HepG2 (cell line): Measurements from ENCODE around the gene RPA1. TPM values are rescaled to one million over a fixed set of nuclear protein-coding genes. Genes with fewer than 3 reads are reported as not detected.

ENCODE experiments used
- CEBPG ChIP-seq: IDR thresholded peaks from 2 replicates; pipeline ENCODE4 v1.6.1; 2016
- HMG20B ChIP-seq: conservative IDR thresholded peaks from 2 replicates; pipeline ENCODE4 v1.6.1; 2016; ENCODE audit warnings: missing genetic modification reagents, missing compliant biosample characterization
- JUNB ChIP-seq: sonication (generic); formaldehyde crosslinking; IDR thresholded peaks from 2 replicates; pipeline ENCODE4 v1.8.0; 2022; ENCODE audit warnings: missing genetic modification reagents, mild to moderate bottlenecking, borderline replicate concordance
- PAF1 ChIP-seq: IDR thresholded peaks from 2 replicates; pipeline ENCODE4 v1.6.1; 2016; ENCODE audit warnings: missing genetic modification reagents, missing compliant biosample characterization
- PBX3 ChIP-seq: sonication (generic); formaldehyde crosslinking; IDR thresholded peaks from 2 replicates; pipeline ENCODE4 v1.8.1; 2023; ENCODE audit warnings: missing genetic modification reagents, inconsistent platforms, borderline replicate concordance
- PRDM15 ChIP-seq: sonication (generic); formaldehyde crosslinking; IDR thresholded peaks from 2 replicates; pipeline ENCODE4 v1.4.0; 2020; ENCODE audit warnings: missing genetic modification reagents
- RARG ChIP-seq: sonication (generic); formaldehyde crosslinking; IDR thresholded peaks from 2 replicates; pipeline ENCODE4 v1.4.0; 2020; ENCODE audit warnings: low read depth, mild to moderate bottlenecking, missing genetic modification reagents
- REPIN1 ChIP-seq: sonication (generic); formaldehyde crosslinking; IDR thresholded peaks from 2 replicates; pipeline ENCODE4 v1.8.0; 2022; ENCODE audit warnings: missing genetic modification reagents, low read depth, mild to moderate bottlenecking, borderline replicate concordance
- ZFP36 ChIP-seq: fragments of 150-350 bp; IDR thresholded peaks from 2 replicates; pipeline ENCODE4 v1.6.1; 2018; ENCODE audit warnings: borderline replicate concordance, low read length, low read depth; ENCODE audit not compliant: partially characterized antibody
- ZNF160 ChIP-seq: sonication (generic); formaldehyde crosslinking; IDR thresholded peaks from 2 replicates; pipeline ENCODE4 v1.8.0; 2022; ENCODE audit warnings: mild to moderate bottlenecking, inconsistent platforms, missing genetic modification reagents
- ZNF224 ChIP-seq: sonication (generic); formaldehyde crosslinking; IDR thresholded peaks from 2 replicates; pipeline ENCODE4 v1.5.0; 2020; ENCODE audit warnings: mild to moderate bottlenecking, missing genetic modification reagents
- ZNF562 ChIP-seq: sonication (generic); formaldehyde crosslinking; IDR thresholded peaks from 2 replicates; pipeline ENCODE4 v1.8.0; 2022; ENCODE audit warnings: missing genetic modification reagents, borderline replicate concordance
- ZNF607 ChIP-seq: sonication (generic); formaldehyde crosslinking; IDR thresholded peaks from 2 replicates; pipeline ENCODE4 v1.5.1; 2020; ENCODE audit warnings: missing genetic modification reagents, mild to moderate bottlenecking, borderline replicate concordance
- ZNF724P ChIP-seq: sonication (generic); formaldehyde crosslinking; IDR thresholded peaks from 2 replicates; pipeline ENCODE4 v1.8.0; 2022; ENCODE audit warnings: missing genetic modification reagents, borderline replicate concordance
- ZNF740 ChIP-seq: sonication (generic); formaldehyde crosslinking; IDR thresholded peaks from 2 replicates; pipeline ENCODE4 v1.4.0; 2020; ENCODE audit warnings: missing genetic modification reagents
- ZSCAN12 ChIP-seq: sonication (generic); formaldehyde crosslinking; IDR thresholded peaks from 2 replicates; pipeline ENCODE4 v1.9.0; 2021; ENCODE audit warnings: mild to moderate bottlenecking, missing genetic modification reagents
- polyA plus RNA-seq, 8 experiments: library from polyadenylated mRNA; depleted of rRNA in 3 of 8; stranded (reverse) in 7 of 8; unstranded in 1 of 8; fragments of >200 nt; fragmentation: Illumina TruSeq in 4 of 8; extraction: Trizol in 4 of 8; gene quantifications; 2 replicates each; pipeline versions ENCODE4 v1.2.1 to v1.2.3, GENCODE V29; 2011 to 2016; ENCODE audit warnings: low read depth in 4 of 8, missing spikeins in 1 of 8, mixed read lengths in 1 of 8; ENCODE audit not compliant: insufficient read depth in 1 of 8
- total RNA-seq, 5 experiments: library from RNA; depleted of rRNA; stranded (reverse); fragments of >200 nt; fragmentation: Illumina TruSeq; extraction: Trizol; gene quantifications; 2 replicates each; pipeline ENCODE4 v1.2.3, GENCODE V29; 2016; ENCODE audit warnings: low read depth in 1 of 5
- TF ChIP-seq, protein P1 (sequence below): sonication (generic); formaldehyde crosslinking; IDR thresholded peaks from 2 replicates; pipeline ENCODE4 v1.5.0; 2020; ENCODE audit warnings: missing genetic modification reagents
- TF ChIP-seq, protein P2 (sequence below): sonication (generic); formaldehyde crosslinking; IDR thresholded peaks from 2 replicates; pipeline ENCODE4 v1.8.0; 2022; ENCODE audit warnings: missing genetic modification reagents, low read depth, mild to moderate bottlenecking, borderline replicate concordance

Gene RPA1
- total and polyA plus RNA-seq, 2 of the 13 experiments (the other 11 are each of a cell fraction or from before 2014, with no cell fraction given) = 13.9 to 37.6 TPM

DNA sequence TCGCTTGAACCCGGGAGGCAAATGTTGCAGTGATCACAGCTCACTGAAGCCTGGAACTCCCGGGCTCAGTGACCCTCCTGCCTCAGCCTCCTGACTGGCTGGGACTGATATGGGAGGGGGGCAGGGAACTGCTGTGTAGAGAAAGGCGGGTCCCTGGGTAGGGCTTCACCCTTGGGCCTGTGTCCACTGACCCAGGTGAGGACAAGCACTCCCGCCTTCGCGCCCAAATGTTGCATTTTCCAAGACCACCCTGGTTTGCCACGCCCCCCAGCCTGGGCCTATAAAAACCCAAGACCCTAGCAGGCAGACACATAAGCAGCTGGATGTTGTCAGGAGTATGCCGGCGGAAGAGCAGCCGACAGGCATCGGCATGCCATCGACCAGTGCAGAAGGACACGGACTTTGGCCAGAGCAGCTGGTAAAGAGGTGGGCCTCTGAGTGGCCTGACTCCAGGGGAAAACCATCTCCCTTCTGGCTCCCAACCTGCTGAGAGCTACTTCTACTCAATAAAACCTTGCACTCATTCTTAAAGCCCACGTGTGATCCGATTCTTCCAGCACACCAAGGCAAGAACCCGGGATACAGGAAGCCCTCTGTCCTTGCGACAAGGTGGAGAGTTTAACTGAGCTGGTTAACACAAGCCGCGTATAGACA, 19.2 kb upstream of the RPA1 start (continued):
- no peak for TF ChIP-seq ZSCAN12 (CRISPR knock-in tag)
- TF ChIP-seq PRDM15 = no peak
- TF ChIP-seq RARG (CRISPR knock-in tag) = no peak
- no peak for TF ChIP-seq CEBPG
- no peak for TF ChIP-seq PAF1
- no peak for TF ChIP-seq HMG20B (CRISPR knock-in tag)
- TF ChIP-seq JUNB (CRISPR knock-in tag) = no peak
- TF ChIP-seq ZFP36 = no peak
- TF ChIP-seq ZNF607 (CRISPR knock-in tag) = no peak
- peak; percentile 96; the same call in 1 of the 2 replicates for TF ChIP-seq REPIN1 (CRISPR knock-in tag)
- TF ChIP-seq, protein P1, sequence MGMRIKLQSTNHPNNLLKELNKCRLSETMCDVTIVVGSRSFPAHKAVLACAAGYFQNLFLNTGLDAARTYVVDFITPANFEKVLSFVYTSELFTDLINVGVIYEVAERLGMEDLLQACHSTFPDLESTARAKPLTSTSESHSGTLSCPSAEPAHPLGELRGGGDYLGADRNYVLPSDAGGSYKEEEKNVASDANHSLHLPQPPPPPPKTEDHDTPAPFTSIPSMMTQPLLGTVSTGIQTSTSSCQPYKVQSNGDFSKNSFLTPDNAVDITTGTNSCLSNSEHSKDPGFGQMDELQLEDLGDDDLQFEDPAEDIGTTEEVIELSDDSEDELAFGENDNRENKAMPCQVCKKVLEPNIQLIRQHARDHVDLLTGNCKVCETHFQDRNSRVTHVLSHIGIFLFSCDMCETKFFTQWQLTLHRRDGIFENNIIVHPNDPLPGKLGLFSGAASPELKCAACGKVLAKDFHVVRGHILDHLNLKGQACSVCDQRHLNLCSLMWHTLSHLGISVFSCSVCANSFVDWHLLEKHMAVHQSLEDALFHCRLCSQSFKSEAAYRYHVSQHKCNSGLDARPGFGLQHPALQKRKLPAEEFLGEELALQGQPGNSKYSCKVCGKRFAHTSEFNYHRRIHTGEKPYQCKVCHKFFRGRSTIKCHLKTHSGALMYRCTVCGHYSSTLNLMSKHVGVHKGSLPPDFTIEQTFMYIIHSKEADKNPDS (CRISPR knock-in tag) = no peak
- TF ChIP-seq ZNF160 = no peak
- no peak for TF ChIP-seq ZNF740 (CRISPR knock-in tag)
- TF ChIP-seq ZNF562 (CRISPR knock-in tag) = no peak
- TF ChIP-seq ZNF724P (CRISPR knock-in tag) = peak; percentile 81
- 0 out of 2 replicates have a peak, but pooled peaks have one; percentile 39 for TF ChIP-seq ZNF224
- TF ChIP-seq, protein P2, sequence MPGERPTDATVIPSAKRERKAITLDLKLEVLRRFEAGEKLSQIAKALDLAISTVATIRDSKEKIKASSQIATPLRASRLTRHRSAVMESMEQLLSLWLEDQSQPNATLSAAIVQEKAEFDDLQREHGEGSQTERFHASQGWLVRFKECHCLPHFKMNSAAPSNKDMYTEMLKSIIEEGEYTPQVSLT (CRISPR knock-in tag) = no peak
- TF ChIP-seq PBX3 (CRISPR knock-in tag) = no peak
